ENCODE data around the gene RAB5B. TPM values are rescaled to one million over a fixed set of nuclear protein-coding genes. Genes with fewer than 3 reads are reported as not detected.

RAB5B gene
- total and polyA plus RNA-seq, 7 experiments from 2014 or later, result 45.2 to 109 (median 69.6) TPM

- H3K4me1 Mint-ChIP-seq, result peaks cover 19 to 36% (median 31%) of the 10 kb centered on the region in 7 donors
- no peaks in the 10 kb centered on the region for H3K9me3 Mint-ChIP-seq
- H3K36me3 ChIP-seq (ENCODE audit: control insufficient read depth in 2 of 3, insufficient read depth in 3 of 3, low read length in 3 of 3), result no peaks in the 10 kb centered on the region
- no peak overlapping the region for H3K4me3 ChIP-seq (ENCODE audit: low read length)
- H3K27ac ChIP-seq (ENCODE audit: low read depth, low read length), result no peak overlapping the region
- peak overlapping the region in 1 of 10 donors; percentile 25 for H3K4me3 Mint-ChIP-seq
- H3K4me1 ChIP-seq (ENCODE audit: control insufficient read depth in 2 of 2, insufficient read depth in 2 of 2, low read length in 2 of 2), result peaks cover 12 to 18% of the 10 kb centered on the region in 2 donors
- H3K27ac Mint-ChIP-seq, result peak overlapping the region in 7 of 9 donors; percentile 25 to 72 (median 48)
- DNase-seq (no peak), ATAC-seq (no peak)
- no peaks in the 10 kb centered on the region for H3K27me3 Mint-ChIP-seq
- ChIA-PET POLR2A (no interaction called here), CTCF (no interaction called here)
- no peaks in the 10 kb centered on the region for H3K9me3 ChIP-seq (ENCODE audit: control insufficient read depth in 2 of 3, low read length in 3 of 3)
- peaks cover 0 to 8% (median 0%) of the 10 kb centered on the region in 5 donors for H3K36me3 Mint-ChIP-seq
- intact Hi-C loops (cut with micrococcal nuclease), result no loop called here
- H3K27me3 ChIP-seq (ENCODE audit: control insufficient read depth in 2 of 2, insufficient read depth in 2 of 2, low read length in 2 of 2), result no peaks in the 10 kb centered on the region
These were observed 10.1 kb upstream of the RAB5B start for GRCh38 chr12:55963760-55964159.

GRCh38 chr12:55965240-55965639, 8.6 kb upstream of the RAB5B start:
- ChIA-PET CTCF (no interaction called here), POLR2A (interaction anchor here (0.8 to 0.9 kb wide), 3 partner anchors 12 to 32 kb away, joined by 3 read pairs; no protein-coding TSS in a partner anchor)
- H3K9me3 ChIP-seq (ENCODE audit: control insufficient read depth in 2 of 3, low read length in 3 of 3), result no peaks in the 10 kb centered on the region
- no peak overlapping the region for H3K4me3 ChIP-seq (ENCODE audit: low read length)
- ATAC-seq (no peak), DNase-seq (no peak)
- H3K27me3 ChIP-seq (ENCODE audit: control insufficient read depth in 2 of 2, insufficient read depth in 2 of 2, low read length in 2 of 2), result no peaks in the 10 kb centered on the region
- peak overlapping the region; percentile 69 for H3K27ac ChIP-seq (ENCODE audit: low read depth, low read length)
- H3K9me3 Mint-ChIP-seq, result no peaks in the 10 kb centered on the region
- peaks cover 0 to 8% (median 0%) of the 10 kb centered on the region in 5 donors for H3K36me3 Mint-ChIP-seq
- peaks cover 12 to 18% of the 10 kb centered on the region in 2 donors for H3K4me1 ChIP-seq (ENCODE audit: control insufficient read depth in 2 of 2, insufficient read depth in 2 of 2, low read length in 2 of 2)
- intact Hi-C loops (cut with micrococcal nuclease), result no loop called here
- peak overlapping the region in 7 of 10 donors; percentile 88 to 97 (median 92) for H3K4me3 Mint-ChIP-seq
- peaks cover 19 to 44% (median 31%) of the 10 kb centered on the region in 7 donors for H3K4me1 Mint-ChIP-seq
- H3K36me3 ChIP-seq (ENCODE audit: control insufficient read depth in 2 of 3, insufficient read depth in 3 of 3, low read length in 3 of 3), result no peaks in the 10 kb centered on the region
- H3K27ac Mint-ChIP-seq, result peak overlapping the region in 8 of 9 donors; percentile 51 to 94 (median 84)
- no peaks in the 10 kb centered on the region for H3K27me3 Mint-ChIP-seq

DNA sequence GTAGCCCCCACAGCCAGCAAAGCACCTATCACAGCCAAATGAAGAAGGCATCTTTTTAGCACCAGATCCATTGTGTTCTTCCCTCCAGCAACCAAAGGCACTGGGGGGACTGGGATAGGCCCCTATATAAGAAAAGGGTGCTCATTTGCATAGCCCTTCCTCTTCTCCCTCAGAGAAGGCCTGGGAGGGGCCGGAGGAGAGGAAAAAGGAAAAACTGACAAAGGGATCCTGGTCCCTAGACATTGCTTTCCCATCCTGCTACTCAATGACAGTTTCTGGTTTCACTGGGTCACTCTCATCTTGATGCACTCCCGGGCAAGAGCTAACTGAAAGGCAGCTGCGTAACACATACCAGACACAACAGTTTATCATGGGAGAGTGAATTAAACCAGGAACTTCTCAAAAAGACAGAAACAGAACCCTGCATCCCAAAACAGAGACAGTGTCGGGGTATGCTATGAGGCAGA, 7.9 kb upstream of the RAB5B start, which contains the start of gene PMEL:
TSS of gene PMEL (minus strand) at position 102 of the 467 bp plus-strand sequence. CDS start at position 71, 31 bp downstream.
- ChIA-PET POLR2A (interaction anchor here (0.8 kb wide), 1 partner anchor 26 kb away, joined by 3 read pairs; no protein-coding TSS in a partner anchor), CTCF (no interaction called here)
- Mint-ChIP-seq H3K27me3 (no peaks in the 10 kb centered on the region), H3K4me1 (peaks cover 19 to 47% (median 32%) of the 10 kb centered on the region in 7 donors), H3K4me3 (peak within 1 kb of the TSS; percentile 88 to 97 (median 92)), H3K27ac (peak within 1 kb of the TSS; percentile 61 to 94 (median 86)), H3K9me3 (no peaks in the 10 kb centered on the region), H3K36me3 (peaks cover 0 to 8% (median 0%) of the 10 kb centered on the region in 5 donors)
- H3K4me1 ChIP-seq (ENCODE audit: control insufficient read depth in 2 of 2, insufficient read depth in 2 of 2, low read length in 2 of 2), result peaks cover 12 to 18% of the 10 kb centered on the region in 2 donors
- H3K4me3 ChIP-seq (ENCODE audit: low read length), result peak within 1 kb of the TSS; percentile 73
- no peaks in the 10 kb centered on the region for H3K9me3 ChIP-seq (ENCODE audit: control insufficient read depth in 2 of 3, low read length in 3 of 3)
- H3K36me3 ChIP-seq (ENCODE audit: control insufficient read depth in 2 of 3, insufficient read depth in 3 of 3, low read length in 3 of 3), result no peaks in the 10 kb centered on the region
- ATAC-seq, result no peak
- DNase-seq, result no peak
- peak within 1 kb of the TSS; percentile 69 for H3K27ac ChIP-seq (ENCODE audit: low read depth, low read length)
- intact Hi-C loops (cut with micrococcal nuclease), result loop anchor here (1.0 to 2.0 kb wide), 4 partner anchors 8 to 137 kb away; partner anchors contain the start of gene RAB5B (in 1 of the 2)
- no peaks in the 10 kb centered on the region for H3K27me3 ChIP-seq (ENCODE audit: control insufficient read depth in 2 of 2, insufficient read depth in 2 of 2, low read length in 2 of 2)

GRCh38 chr12:55966408-55967281, 7.2 kb upstream of the RAB5B start, which contains the start of gene CDK2:
TSS of gene CDK2 (plus strand) at chr12:55966830. CDS start at chr12:55967009, 179 bp downstream.
- ChIA-PET CTCF (no interaction called here), POLR2A (interaction anchor here (0.6 to 3.7 kb wide), 5 partner anchors 10 to 212 kb away, joined by 3 to 50 read pairs (median 4); partner anchors contain the start of gene DGKA)
- ATAC-seq, result peak; percentile 99
- H3K4me1 ChIP-seq (ENCODE audit: control insufficient read depth in 2 of 2, insufficient read depth in 2 of 2, low read length in 2 of 2), result peaks cover 12 to 18% of the 10 kb centered on the region in 2 donors
- no peaks in the 10 kb centered on the region for H3K36me3 ChIP-seq (ENCODE audit: control insufficient read depth in 2 of 3, insufficient read depth in 3 of 3, low read length in 3 of 3)
- H3K27ac ChIP-seq (ENCODE audit: low read depth, low read length), result peak within 1 kb of the TSS; percentile 69
- no peaks in the 10 kb centered on the region for H3K9me3 ChIP-seq (ENCODE audit: control insufficient read depth in 2 of 3, low read length in 3 of 3)
- H3K4me3 ChIP-seq (ENCODE audit: low read length), result peak within 1 kb of the TSS; percentile 73
- H3K4me3 Mint-ChIP-seq, result peak within 1 kb of the TSS; percentile 88 to 97 (median 92)
- H3K27me3 ChIP-seq (ENCODE audit: control insufficient read depth in 2 of 2, insufficient read depth in 2 of 2, low read length in 2 of 2), result no peaks in the 10 kb centered on the region
- peaks cover 19 to 51% (median 33%) of the 10 kb centered on the region in 7 donors for H3K4me1 Mint-ChIP-seq
- peak within 1 kb of the TSS; percentile 61 to 94 (median 86) for H3K27ac Mint-ChIP-seq
- intact Hi-C loops (cut with micrococcal nuclease), result loop anchor here (1.0 to 2.0 kb wide), 4 partner anchors 8 to 136 kb away; partner anchors contain the start of gene RAB5B (in 1 of the 2)
- DNase-seq, result peak; percentile 70 to 95 (median 79)
- no peaks in the 10 kb centered on the region for H3K27me3 Mint-ChIP-seq
- H3K9me3 Mint-ChIP-seq, result no peaks in the 10 kb centered on the region
- peaks cover 0 to 11% (median 0%) of the 10 kb centered on the region in 5 donors for H3K36me3 Mint-ChIP-seq

DNA sequence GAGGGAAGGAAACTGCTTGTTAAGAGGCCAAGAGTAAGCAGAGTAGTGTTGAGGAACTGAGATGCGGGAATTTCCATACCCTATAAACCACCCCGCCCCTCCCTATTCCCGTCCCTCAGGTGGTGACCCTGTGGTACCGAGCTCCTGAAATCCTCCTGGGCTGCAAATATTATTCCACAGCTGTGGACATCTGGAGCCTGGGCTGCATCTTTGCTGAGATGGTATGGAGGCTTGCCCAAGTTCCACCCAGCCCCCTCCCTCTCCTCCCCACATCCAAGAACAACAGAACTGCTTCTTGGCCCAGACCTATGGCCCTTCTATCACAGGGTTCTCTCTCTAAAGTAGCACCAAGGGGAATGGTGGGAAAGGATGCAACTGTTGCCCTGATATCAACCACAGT, 4.5 kb upstream of the RAB5B start:
- peaks cover 0 to 11% (median 0%) of the 10 kb centered on the region in 5 donors for H3K36me3 Mint-ChIP-seq
- intact Hi-C loops (cut with micrococcal nuclease), result no loop called here
- no peak overlapping the region for H3K27ac ChIP-seq (ENCODE audit: low read depth, low read length)
- ChIA-PET CTCF (interaction anchor here (0.6 kb wide), 1 partner anchor 254 kb away, joined by 5 read pairs; no protein-coding TSS in a partner anchor), POLR2A (interaction anchor here (0.7 to 3.7 kb wide), 6 partner anchors 12 to 167 kb away, joined by 3 to 50 read pairs (median 3); partner anchors contain the start of gene DNAJC14)
- peaks cover 17 to 18% of the 10 kb centered on the region in 2 donors for H3K4me1 ChIP-seq (ENCODE audit: control insufficient read depth in 2 of 2, insufficient read depth in 2 of 2, low read length in 2 of 2)
- peak overlapping the region in 1 of 9 donors; percentile 59 for H3K27ac Mint-ChIP-seq
- H3K4me3 Mint-ChIP-seq, result no peak overlapping the region
- no peak overlapping the region for H3K4me3 ChIP-seq (ENCODE audit: low read length)
- no peaks in the 10 kb centered on the region for H3K9me3 ChIP-seq (ENCODE audit: control insufficient read depth in 2 of 3, low read length in 3 of 3)
- peaks cover 19 to 51% (median 33%) of the 10 kb centered on the region in 7 donors for H3K4me1 Mint-ChIP-seq
- ATAC-seq (no peak), DNase-seq (no peak)
- no peaks in the 10 kb centered on the region for H3K27me3 ChIP-seq (ENCODE audit: control insufficient read depth in 2 of 2, insufficient read depth in 2 of 2, low read length in 2 of 2)
- H3K27me3 Mint-ChIP-seq, result no peaks in the 10 kb centered on the region
- no peaks in the 10 kb centered on the region for H3K9me3 Mint-ChIP-seq
- H3K36me3 ChIP-seq (ENCODE audit: control insufficient read depth in 2 of 3, insufficient read depth in 3 of 3, low read length in 3 of 3), result peaks cover 0 to 4% (median 0%) of the 10 kb centered on the region in 3 experiments

GRCh38 chr12:55970775-55971174, 3.1 kb upstream of the RAB5B start:
- Histone ChIP-seq H3K27ac (ENCODE audit: low read depth, low read length) (no peak overlapping the region), H3K9me3 (ENCODE audit: control insufficient read depth in 2 of 3, low read length in 3 of 3) (no peaks in the 10 kb centered on the region), H3K27me3 (ENCODE audit: control insufficient read depth in 2 of 2, insufficient read depth in 2 of 2, low read length in 2 of 2) (no peaks in the 10 kb centered on the region), H3K4me3 (ENCODE audit: low read length) (no peak overlapping the region), H3K4me1 (ENCODE audit: control insufficient read depth in 2 of 2, insufficient read depth in 2 of 2, low read length in 2 of 2) (peaks cover 20 to 26% of the 10 kb centered on the region in 2 donors), H3K36me3 (ENCODE audit: control insufficient read depth in 2 of 3, insufficient read depth in 3 of 3, low read length in 3 of 3) (peaks cover 0 to 4% (median 0%) of the 10 kb centered on the region in 3 experiments)
- Mint-ChIP-seq H3K27me3 (no peaks in the 10 kb centered on the region), H3K4me1 (peaks cover 17 to 44% (median 26%) of the 10 kb centered on the region in 7 donors), H3K36me3 (peaks cover 0 to 13% (median 0%) of the 10 kb centered on the region in 5 donors), H3K27ac (peak overlapping the region in 4 of 9 donors; percentile 16 to 88 (median 29)), H3K4me3 (no peak overlapping the region), H3K9me3 (no peaks in the 10 kb centered on the region)
- no peak for DNase-seq
- intact Hi-C loops (cut with micrococcal nuclease), result loop anchor here in 1 of 2 donors (5.0 to 10.0 kb wide), 3 partner anchors 187 to 667 kb away; partner anchors contain the start of genes MYL6 and SMARCC2
- no peak for ATAC-seq
- POLR2A ChIA-PET, result interaction anchor here (0.6 to 3.7 kb wide), 2 partner anchors 14 to 67 kb away, joined by 4 to 50 read pairs; no protein-coding TSS in a partner anchor
- CTCF ChIA-PET, result no interaction called here

Measured in naive thymus-derived CD4-positive, alpha-beta T cell (primary cell).